ENCODE results near the gene CCND2. TPM values are rescaled to one million over a fixed set of nuclear protein-coding genes. Genes with fewer than 3 reads are reported as not detected.
A peak's percentile ranks its signal among the peaks of the same experiment; 100 is the strongest.

Gene CCND2
- total RNA-seq, 1 experiment from 2014 or later: not detected

GRCh38 chr12:4275016-4275869 lies 1.7 kb downstream of the CCND2 start:
- intact Hi-C loops (cut with micrococcal nuclease): no loop called here

GRCh38 chr12:4275870-4276301 lies 2.3 kb downstream of the CCND2 start:
- no peaks in the 10 kb centered on the region for H3K9me3 ChIP-seq (ENCODE audit: low read length)
- H3K36me3 ChIP-seq (ENCODE audit: low read depth, low read length): no peaks in the 10 kb centered on the region
- DNase-seq (no peak), ATAC-seq (no peak)
- peaks cover 82% of the 10 kb centered on the region for H3K27me3 ChIP-seq (ENCODE audit: low read length)
- intact Hi-C loops (cut with micrococcal nuclease): loop anchor here (2.0 kb wide), 2 partner anchors 169 to 281 kb away; no protein-coding TSS in a partner anchor
- no TSS peak for BruUV-seq (replicated peaks)
- no peaks in the 10 kb centered on the region for H3K9me2 ChIP-seq (replicated peaks; ENCODE audit: low read length)
- POLR2A ChIA-PET (ENCODE audit: unreplicated experiment): no interaction called here
- CTCF ChIA-PET: no interaction called here
- no peaks in the 10 kb centered on the region for H4K20me1 ChIP-seq (ENCODE audit: low read length)
- H3K9ac ChIP-seq (ENCODE audit: low read length): no peak overlapping the region
- H3K79me2 ChIP-seq (ENCODE audit: low read length): no peaks in the 10 kb centered on the region
- H3K4me2 ChIP-seq (ENCODE audit: low read length): no peak overlapping the region
- no peak overlapping the region for H3K27ac ChIP-seq (ENCODE audit: low read length)
- H2AFZ ChIP-seq (ENCODE audit: low read length): no peak overlapping the region
- TF ChIP-seq EZH2phosphoT487 (IDR thresholded peaks at IDR 0.05; ENCODE audit: borderline replicate concordance, low read length): no peak
- TF ChIP-seq CTCF (conservative IDR thresholded peaks at IDR 0.05; ENCODE audit: low read depth, low read length): no peak
- no peak for TF ChIP-seq EZH2 (IDR thresholded peaks at IDR 0.05; ENCODE audit: low read length, unreplicated experiment)
- H3F3A ChIP-seq (ENCODE audit: low read length, unreplicated experiment): no peaks in the 10 kb centered on the region
- no peaks in the 10 kb centered on the region for H3K4me1 ChIP-seq (ENCODE audit: insufficient read depth, low read length)
- no peak overlapping the region for H3K4me3 ChIP-seq (ENCODE audit: low read length)

More at GRCh38 chr12:4275016-4275869, 1.7 kb downstream of the CCND2 start:
- H3K9me2 ChIP-seq (replicated peaks; ENCODE audit: low read length): no peaks in the 10 kb centered on the region
- no peak overlapping the region for H3K27ac ChIP-seq (ENCODE audit: low read length)
- H3K79me2 ChIP-seq (ENCODE audit: low read length): no peaks in the 10 kb centered on the region
- no peak overlapping the region for H2AFZ ChIP-seq (ENCODE audit: low read length)
- H3K9ac ChIP-seq (ENCODE audit: low read length): no peak overlapping the region
- POLR2A ChIA-PET (ENCODE audit: unreplicated experiment): no interaction called here
- no peak overlapping the region for H3K4me2 ChIP-seq (ENCODE audit: low read length)
- DNase-seq: no peak
- H3K4me1 ChIP-seq (ENCODE audit: insufficient read depth, low read length): no peaks in the 10 kb centered on the region
- H4K20me1 ChIP-seq (ENCODE audit: low read length): no peaks in the 10 kb centered on the region
- BruUV-seq (replicated peaks): no TSS peak
- H3K4me3 ChIP-seq (ENCODE audit: low read length): no peak overlapping the region
- TF ChIP-seq EZH2 (IDR thresholded peaks at IDR 0.05; ENCODE audit: low read length, unreplicated experiment) (no peak), CTCF (conservative IDR thresholded peaks at IDR 0.05; ENCODE audit: low read depth, low read length) (no peak), EZH2phosphoT487 (IDR thresholded peaks at IDR 0.05; ENCODE audit: borderline replicate concordance, low read length) (peak; percentile 77; the same call in 1 of the 2 replicates)
- H3K9me3 ChIP-seq (ENCODE audit: low read length): no peaks in the 10 kb centered on the region
- H3F3A ChIP-seq (ENCODE audit: low read length, unreplicated experiment): no peaks in the 10 kb centered on the region
- no peak for ATAC-seq
- CTCF ChIA-PET: no interaction called here
- no peaks in the 10 kb centered on the region for H3K36me3 ChIP-seq (ENCODE audit: low read depth, low read length)
- peaks cover 81% of the 10 kb centered on the region for H3K27me3 ChIP-seq (ENCODE audit: low read length)
